Measurements from ENCODE around the gene RXRB. TPM values are rescaled to one million over a fixed set of nuclear protein-coding genes. Genes with fewer than 3 reads are reported as not detected.

The RXRB gene
- total and polyA plus RNA-seq, 7 donors: 19.2 to 45.9 (median 34.7) TPM

- Histone ChIP-seq H3K4me1 (no peaks in the 10 kb centered on the region), H3K4me3 (no peak overlapping the region), H3K27me3 (ENCODE audit: insufficient read depth in 3 of 3, low read length in 2 of 3) (no peaks in the 10 kb centered on the region), H3K36me3 (ENCODE audit: insufficient read depth in 1 of 2, low read depth in 1 of 2) (no peaks in the 10 kb centered on the region), H3K9me3 (no peaks in the 10 kb centered on the region), H3K27ac (no peak overlapping the region)
- intact Hi-C loops (cut with DNase I): loop anchor here in 1 of 2 donors (5.0 kb wide), 1 partner anchor 69 kb away; no protein-coding TSS in a partner anchor
- DNase-seq (no peak), ATAC-seq (no peak)
- TF ChIP-seq CTCF (IDR thresholded peaks at IDR 0.05): no peak
- 62 to 82% (median 67%) methylated on average over 5 of the region's 5 CpGs for WGBS, 3 donors
Measured at GRCh38 chr6:33168639-33169038, 31.8 kb downstream of the RXRB start.

GRCh38 chr6:33168284-33168601 is 32.2 kb downstream of the RXRB start:
- Histone ChIP-seq H3K9me3 (no peaks in the 10 kb centered on the region), H3K4me3 (no peak overlapping the region), H3K27ac (no peak overlapping the region), H3K27me3 (ENCODE audit: insufficient read depth in 3 of 3, low read length in 2 of 3) (no peaks in the 10 kb centered on the region), H3K36me3 (ENCODE audit: insufficient read depth in 1 of 2, low read depth in 1 of 2) (no peaks in the 10 kb centered on the region), H3K4me1 (no peaks in the 10 kb centered on the region)
- no peak for TF ChIP-seq CTCF (IDR thresholded peaks at IDR 0.05)
- 73 to 80% (median 76%) methylated on average over 6 of the region's 6 CpGs for WGBS, 3 donors
- ATAC-seq (no peak), DNase-seq (no peak)
- intact Hi-C loops (cut with DNase I): loop anchor here in 1 of 2 donors (5.0 kb wide), 1 partner anchor 69 kb away; no protein-coding TSS in a partner anchor

GRCh38 chr6:33167374-33168283 is 32.8 kb downstream of the RXRB start:
- H3K36me3 ChIP-seq (ENCODE audit: insufficient read depth in 1 of 2, low read depth in 1 of 2): no peaks in the 10 kb centered on the region
- H3K4me3 ChIP-seq: no peak overlapping the region
- no peaks in the 10 kb centered on the region for H3K9me3 ChIP-seq
- no peak for DNase-seq
- H3K27ac ChIP-seq: no peak overlapping the region
- intact Hi-C loops (cut with DNase I): loop anchor here in 1 of 2 donors (5.0 kb wide), 1 partner anchor 70 kb away; no protein-coding TSS in a partner anchor
- H3K4me1 ChIP-seq: no peaks in the 10 kb centered on the region
- no peak for ATAC-seq
- no peak for TF ChIP-seq CTCF (IDR thresholded peaks at IDR 0.05)
- 84 to 87% (median 84%) methylated on average over 15 to 19 of the region's 19 CpGs for WGBS, 3 donors
- H3K27me3 ChIP-seq (ENCODE audit: insufficient read depth in 3 of 3, low read length in 2 of 3): no peaks in the 10 kb centered on the region

GRCh38 chr6:33166811-33167210 is 33.7 kb downstream of the RXRB start:
- intact Hi-C loops (cut with DNase I): loop anchor here (1.0 to 5.0 kb wide), 2 partner anchors 24 to 70 kb away; no protein-coding TSS in a partner anchor
- H3K4me1 ChIP-seq: peaks cover 5% of the 10 kb centered on the region
- no peak for TF ChIP-seq CTCF (IDR thresholded peaks at IDR 0.05)
- no peak for DNase-seq
- 84 to 87% (median 87%) methylated on average over 7 of the region's 7 CpGs for WGBS, 3 donors
- no peak for ATAC-seq
- no peak overlapping the region for H3K4me3 ChIP-seq
- no peaks in the 10 kb centered on the region for H3K36me3 ChIP-seq (ENCODE audit: insufficient read depth in 1 of 2, low read depth in 1 of 2)
- H3K9me3 ChIP-seq: no peaks in the 10 kb centered on the region
- H3K27ac ChIP-seq: no peak overlapping the region
- H3K27me3 ChIP-seq (ENCODE audit: insufficient read depth in 3 of 3, low read length in 2 of 3): no peaks in the 10 kb centered on the region

Measured in psoas muscle (tissue), 8 donors.